KMS-11 (cell line): ENCODE results near the gene SLC26A1.

Source experiments
- H2AFZ ChIP-seq: fragments of 200-600 bp; sonication (generic); 2 replicates; pipeline ENCODE4 v1.6.1; 2016; ENCODE audit warnings: antibody characterized with exemption, mixed run types, low read depth
- H3K27ac ChIP-seq: fragments of 200-600 bp; sonication (generic); 2 replicates; pipeline ENCODE4 v1.6.1; 2016; ENCODE audit warnings: mild to moderate bottlenecking, mixed run types
- H3K27me3 ChIP-seq: fragments of 200-600 bp; sonication (generic); 2 replicates; pipeline ENCODE4 v1.6.1; 2017; ENCODE audit warnings: mild to moderate bottlenecking, low read depth, mixed run types, moderate library complexity; ENCODE audit not compliant: insufficient read depth
- H3K36me3 ChIP-seq: fragments of 200-600 bp; sonication (generic); 2 replicates; pipeline ENCODE4 v1.6.1; 2017; ENCODE audit warnings: mild to moderate bottlenecking, mixed run types; ENCODE audit not compliant: insufficient read depth
- H3K4me1 ChIP-seq: fragments of 200-600 bp; sonication (generic); 2 replicates; pipeline ENCODE4 v1.6.1; 2016; ENCODE audit warnings: mild to moderate bottlenecking, low read depth, mixed run types; ENCODE audit not compliant: poor library complexity, severe bottlenecking
- H3K4me2 ChIP-seq: fragments of 200-600 bp; sonication (generic); 2 replicates; pipeline ENCODE4 v1.7.0; 2016; ENCODE audit warnings: mild to moderate bottlenecking, mixed run types
- H3K4me3 ChIP-seq: fragments of 200-600 bp; sonication (generic); IDR thresholded peaks from 2 replicates; pipeline ENCODE4 v1.6.1; 2017; ENCODE audit warnings: low read depth, low read length, mixed read lengths; ENCODE audit not compliant: insufficient read depth
- H3K79me2 ChIP-seq: fragments of 200-600 bp; sonication (generic); 2 replicates; pipeline ENCODE4 v1.6.1; 2016; ENCODE audit warnings: low read depth, mixed run types; ENCODE audit not compliant: insufficient read depth
- H3K9ac ChIP-seq: fragments of 200-600 bp; sonication (generic); 2 replicates; pipeline ENCODE4 v1.6.1; 2016; ENCODE audit warnings: mild to moderate bottlenecking, mixed run types
- H4K20me1 ChIP-seq: fragments of 200-600 bp; sonication (generic); 2 replicates; pipeline ENCODE4 v1.6.1; 2016; ENCODE audit warnings: mild to moderate bottlenecking, mixed run types; ENCODE audit not compliant: insufficient read depth
- TF ChIP-seq, protein P1 (sequence below): fragments of 200-600 bp; sonication (generic); conservative IDR thresholded peaks from 2 replicates; pipeline ENCODE4 v1.6.1; 2017; ENCODE audit warnings: low read depth, mild to moderate bottlenecking, antibody characterized with exemption, low read length, moderate library complexity, mixed read lengths

SLC26A1 gene

DNA sequence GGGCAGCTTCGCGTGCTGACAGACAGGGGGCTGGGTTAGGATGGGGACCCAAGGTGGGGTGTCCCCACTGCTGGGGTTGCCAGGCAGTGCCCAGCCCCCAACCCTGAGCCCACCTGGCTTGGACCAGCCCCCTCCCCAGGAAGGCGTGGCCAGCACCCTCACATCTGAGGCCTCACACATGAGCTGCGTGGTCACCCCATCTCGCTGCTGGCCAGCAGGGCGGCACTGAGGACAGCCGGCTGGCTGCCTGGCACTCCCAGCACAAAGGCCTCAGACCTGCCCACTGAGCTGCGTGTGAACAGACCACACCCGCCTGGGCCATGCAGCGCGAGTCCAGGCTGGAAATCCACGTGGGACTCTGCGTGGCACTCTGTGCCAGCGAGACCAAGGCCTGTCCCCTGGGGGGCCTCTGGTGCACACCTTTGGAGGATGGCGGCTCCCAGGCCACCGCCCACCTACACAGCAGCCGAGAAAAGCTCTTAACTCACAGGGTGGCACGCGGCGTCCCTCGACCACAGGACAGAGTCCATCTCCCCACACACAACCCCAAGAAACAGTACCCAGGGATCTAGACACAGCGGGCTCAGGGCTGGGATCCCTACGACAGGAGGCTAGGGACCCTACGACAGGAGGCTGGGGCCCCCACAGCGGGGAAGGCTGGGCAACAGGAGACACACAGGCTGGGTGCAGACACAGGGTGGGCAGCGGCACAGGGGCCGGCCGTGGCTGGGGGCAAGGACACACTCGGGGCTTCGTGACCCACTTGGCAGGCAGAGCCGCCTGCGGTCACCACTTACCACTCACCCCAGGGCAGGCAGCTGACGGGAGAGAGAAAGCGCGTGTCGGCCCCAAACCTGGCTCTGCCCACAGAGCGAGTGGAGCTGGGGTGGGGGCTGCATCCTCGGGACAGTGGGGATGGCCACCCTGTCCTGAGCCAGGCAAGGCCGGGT, 29.7 kb downstream of the SLC26A1 start:
- TF ChIP-seq, protein P1, sequence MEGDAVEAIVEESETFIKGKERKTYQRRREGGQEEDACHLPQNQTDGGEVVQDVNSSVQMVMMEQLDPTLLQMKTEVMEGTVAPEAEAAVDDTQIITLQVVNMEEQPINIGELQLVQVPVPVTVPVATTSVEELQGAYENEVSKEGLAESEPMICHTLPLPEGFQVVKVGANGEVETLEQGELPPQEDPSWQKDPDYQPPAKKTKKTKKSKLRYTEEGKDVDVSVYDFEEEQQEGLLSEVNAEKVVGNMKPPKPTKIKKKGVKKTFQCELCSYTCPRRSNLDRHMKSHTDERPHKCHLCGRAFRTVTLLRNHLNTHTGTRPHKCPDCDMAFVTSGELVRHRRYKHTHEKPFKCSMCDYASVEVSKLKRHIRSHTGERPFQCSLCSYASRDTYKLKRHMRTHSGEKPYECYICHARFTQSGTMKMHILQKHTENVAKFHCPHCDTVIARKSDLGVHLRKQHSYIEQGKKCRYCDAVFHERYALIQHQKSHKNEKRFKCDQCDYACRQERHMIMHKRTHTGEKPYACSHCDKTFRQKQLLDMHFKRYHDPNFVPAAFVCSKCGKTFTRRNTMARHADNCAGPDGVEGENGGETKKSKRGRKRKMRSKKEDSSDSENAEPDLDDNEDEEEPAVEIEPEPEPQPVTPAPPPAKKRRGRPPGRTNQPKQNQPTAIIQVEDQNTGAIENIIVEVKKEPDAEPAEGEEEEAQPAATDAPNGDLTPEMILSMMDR, result no peak
- no peak overlapping the region for H3K9ac ChIP-seq
- H2AFZ ChIP-seq, result no peak overlapping the region
- no peaks in the 10 kb centered on the region for H3K79me2 ChIP-seq
- no peaks in the 10 kb centered on the region for H3K4me1 ChIP-seq
- H4K20me1 ChIP-seq, result no peaks in the 10 kb centered on the region
- H3K4me2 ChIP-seq, result no peak overlapping the region
- H3K27me3 ChIP-seq, result no peaks in the 10 kb centered on the region
- no peak overlapping the region for H3K27ac ChIP-seq
- no peak overlapping the region for H3K4me3 ChIP-seq
- no peaks in the 10 kb centered on the region for H3K36me3 ChIP-seq

DNA sequence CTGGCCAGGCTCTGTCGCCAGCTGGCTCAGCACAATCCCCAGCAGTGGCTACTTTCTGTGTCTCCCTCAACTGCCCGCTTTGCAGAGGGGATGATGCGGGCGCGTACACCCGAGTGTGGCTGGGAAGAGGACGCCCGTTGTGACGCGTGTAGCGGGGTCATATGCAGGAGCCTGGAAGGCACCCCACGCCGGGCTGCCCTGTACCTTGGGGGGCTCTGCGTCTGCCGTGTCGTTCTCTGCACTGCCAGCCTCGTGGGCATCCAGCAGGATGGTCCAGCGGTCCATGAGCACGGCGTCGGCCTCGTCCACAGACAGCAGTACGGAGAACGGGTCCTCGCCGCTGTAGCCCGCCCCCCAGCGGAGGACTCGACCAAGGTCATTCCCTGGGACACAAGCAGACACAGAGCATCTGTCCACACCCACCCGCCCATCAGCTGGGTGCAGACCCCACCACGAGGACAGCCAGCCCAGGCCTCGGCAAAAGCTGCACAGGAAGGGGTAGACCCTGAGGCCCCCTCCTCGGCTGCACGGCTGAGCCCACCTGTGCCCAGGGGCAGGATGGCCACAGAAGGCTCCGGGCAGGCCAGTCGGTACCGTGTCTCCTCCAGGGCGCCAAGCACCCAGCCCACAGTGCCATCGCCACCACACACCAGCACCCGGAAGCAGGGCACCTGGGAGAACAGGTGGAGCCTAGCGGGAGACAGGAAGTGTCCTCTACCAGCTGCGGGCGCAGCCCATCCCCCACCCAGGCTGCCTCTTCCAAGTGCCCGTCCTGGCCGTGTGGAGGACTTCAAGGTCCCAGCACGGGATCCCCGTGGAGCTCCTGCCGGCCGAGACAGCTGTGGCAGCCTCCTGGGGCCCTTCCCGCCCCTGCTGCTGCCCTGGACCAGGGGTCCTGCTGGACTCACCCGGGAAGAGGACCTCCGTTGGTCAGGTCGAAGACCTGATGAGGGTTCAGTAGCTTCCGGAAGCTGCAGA, 30.7 kb downstream of the SLC26A1 start:
- TF ChIP-seq, protein P1, result no peak
- Histone ChIP-seq H3K9ac (no peak overlapping the region), H3K27me3 (no peaks in the 10 kb centered on the region), H2AFZ (no peak overlapping the region), H3K27ac (no peak overlapping the region), H3K4me3 (no peak overlapping the region), H3K36me3 (no peaks in the 10 kb centered on the region), H3K4me2 (no peak overlapping the region), H3K79me2 (no peaks in the 10 kb centered on the region), H4K20me1 (no peaks in the 10 kb centered on the region), H3K4me1 (no peaks in the 10 kb centered on the region)

DNA sequence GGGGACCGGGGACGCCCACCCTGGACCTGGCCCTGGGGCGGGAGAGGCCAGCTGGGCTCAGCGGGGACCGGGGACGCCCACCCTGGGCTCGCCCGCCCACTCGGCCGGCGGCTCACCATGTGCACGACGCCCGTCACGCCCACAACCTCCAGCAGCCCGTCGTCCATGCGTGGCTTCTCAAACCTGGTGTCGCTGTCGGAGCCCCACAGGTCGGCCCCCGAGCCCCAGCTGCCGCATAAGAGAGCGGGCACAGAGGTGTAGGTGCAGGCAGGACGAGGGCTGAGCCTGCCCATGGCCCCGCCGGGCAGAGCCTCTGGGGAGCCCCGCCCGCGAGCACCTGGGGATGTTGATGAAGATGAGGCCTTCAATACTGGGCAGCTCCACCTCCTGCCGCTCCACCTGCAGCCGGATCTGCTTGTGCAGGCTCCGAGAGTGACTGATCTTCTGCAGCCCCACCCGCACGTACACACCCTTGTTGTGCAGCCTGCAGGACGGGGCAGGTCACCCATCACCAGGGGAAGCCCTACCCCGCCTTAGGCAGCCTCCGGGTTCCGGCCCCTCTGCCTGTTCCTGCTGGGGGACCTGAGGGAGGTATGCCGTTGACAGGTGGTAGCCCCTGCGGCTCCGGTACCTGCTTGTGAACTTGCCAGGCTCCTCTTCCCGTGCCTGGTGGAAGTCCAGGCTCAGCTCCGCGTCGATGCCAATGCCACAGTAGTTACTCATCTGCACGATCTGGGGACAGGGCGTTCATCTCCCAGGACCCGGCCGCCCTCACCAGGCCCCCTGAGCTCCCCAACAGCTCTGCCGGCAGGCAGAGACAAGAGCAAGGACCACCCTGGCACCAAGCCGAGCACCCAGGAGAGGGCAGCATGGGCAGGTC, 31.6 kb downstream of the SLC26A1 start:
- Histone ChIP-seq H2AFZ (no peak overlapping the region), H3K36me3 (no peaks in the 10 kb centered on the region), H3K4me3 (no peak overlapping the region), H4K20me1 (no peaks in the 10 kb centered on the region), H3K4me2 (no peak overlapping the region), H3K9ac (no peak overlapping the region), H3K79me2 (no peaks in the 10 kb centered on the region), H3K27ac (no peak overlapping the region), H3K27me3 (no peaks in the 10 kb centered on the region), H3K4me1 (no peaks in the 10 kb centered on the region)
- TF ChIP-seq, protein P1, result no peak
